Heart left ventricle (tissue), 16 donors: ENCODE results near the gene SEMA6A. TPM values are rescaled to one million over a fixed set of nuclear protein-coding genes. Genes with fewer than 3 reads are reported as not detected.

Experiments
- ATAC-seq, 4 donors: fragments of 200-7000 bp; cut with Tn5 transposase; one replicate each; pipeline ENCODE4 v1.9.1; 2020 to 2022; ENCODE audit warnings: moderate library complexity in 4 of 4, mild to moderate bottlenecking in 3 of 4, moderate number of reproducible peaks in 1 of 4
- DNase-seq, 5 donors: peaks; one replicate each; pipeline ENCODE4 v3.0.0-alpha.2; 2020
- H3K27ac ChIP-seq, 12 donors: fragments of 200-600 bp; sonication (generic) in 4 of 12; one replicate each; pipeline versions ENCODE4 v1.5.0 to v1.8.0; 2016 to 2022; ENCODE audit warnings: mild to moderate bottlenecking in 2 of 12
- H3K27me3 ChIP-seq, 9 donors: fragments of 200-600 bp; sonication (generic) in 2 of 9; one replicate each; pipeline versions ENCODE4 v1.5.1 to v1.8.0; 2016 to 2022; ENCODE audit warnings: mild to moderate bottlenecking in 3 of 9
- H3K36me3 ChIP-seq, 9 donors: fragments of 200-600 bp; sonication (generic) in 2 of 9; one replicate each; pipeline versions ENCODE4 v1.5.0 to v1.8.0; 2018 to 2022; ENCODE audit warnings: mild to moderate bottlenecking in 2 of 9
- H3K4me1 ChIP-seq, 12 donors: fragments of 200-600 bp; sonication (generic) in 4 of 12; one replicate each; pipeline versions ENCODE4 v1.5.0 to v1.8.0; 2016 to 2022; ENCODE audit warnings: mild to moderate bottlenecking in 3 of 12
- H3K4me3 ChIP-seq, 12 donors: fragments of 200-600 bp; sonication (generic) in 4 of 12; one replicate each; pipeline versions ENCODE4 v1.5.0 to v1.8.0; 2017 to 2022; ENCODE audit warnings: mild to moderate bottlenecking in 9 of 12, moderate library complexity in 4 of 12
- H3K9me3 ChIP-seq, 12 donors: fragments of 200-600 bp; sonication (generic) in 4 of 12; one replicate each; pipeline versions ENCODE4 v1.5.0 to v1.8.0; 2016 to 2022; ENCODE audit warnings: mild to moderate bottlenecking in 1 of 12
- CTCF ChIP-seq, 12 donors: fragments of 200-600 bp; sonication (generic) in 4 of 12; IDR thresholded peaks; one replicate each; pipeline versions ENCODE4 v1.5.0 to v1.8.0; 2018 to 2022; ENCODE audit warnings: antibody characterized with exemption in 12 of 12, mild to moderate bottlenecking in 5 of 12
- POLR2A ChIP-seq, 2 donors: fragments of 450-650 bp; IDR thresholded peaks; one replicate each; pipeline ENCODE4 v1.6.1; 2017; ENCODE audit warnings: antibody characterized with exemption in 2 of 2, mild to moderate bottlenecking in 2 of 2, moderate library complexity in 2 of 2
- WGBS, 4 donors: extraction: QIAGEN DNeasy Blood & Tissue Kit in 2 of 4; methylation state at CpG; one replicate each; pipeline versions ENCODE4 v1.1.5 to v1.1.7; 2013 to 2018; 5-methylcytosine and 5-hydroxymethylcytosine counted together
- intact Hi-C, 10 donors: fragments of 100-400 bp; cut with DNase I; formaldehyde crosslinking; loops; one replicate each; pipeline versions ENCODE4 v1.11.1 to v1.14.2; 2022
- polyA plus RNA-seq, 2 donors: library from polyadenylated mRNA; stranded (reverse); fragments of 200-250 nt; gene quantifications; one replicate each; pipeline ENCODE4 v1.2.3, GENCODE V29; 2013
- total RNA-seq, 9 donors: library from RNA; depleted of rRNA in 2 of 9; stranded (reverse); fragments of >200 nt in 2 of 9; fragmentation: NEBNext Ultra II Directional in 3 of 9; extraction: Animal tissue kit (Norgen Biotek cat#: 25700) in 3 of 9; gene quantifications; one replicate each; pipeline versions ENCODE4 v1.1.0 to v1.2.4, GENCODE V29; 2016 to 2023
- donor health status: ischemic (EF 13 %, LVEDD 7.1; RV severe dilation, severe dysfunction).
- donor health status: healthy with polysubstance abuse.
- donor health status: DM: no; HTN: yes; CAD: no.
- donor health status: DM: no; HTN: no; CAD: no.
- donor health status: ischemic (EF 25% LVEDD 6.9; RV normal size, moderate dysfunction).
- donor health status: ischemic (EF 25% LVEDD 5.7; RV mildly dilated, moderate dysfunction).
- donor health status: healthy.
- donor health status: DM: yes; HTN: yes; CAD: no.
- donor health status: ischemic (EF 35%, LVEDD 5.7; RV mildly dilated, moderate dysfunction).
- donor health status: nonischemic (EF 11% LVEDD 7.7; RV severe dilation, severe dysfunction).
- donor health status: DM: yes; HTN: yes; CAD: no.
- donor health status: PGD.
- donor health status: ischemic (EF 29% LVEDD 5.4; RV normal size, mild dysfunction).
- donor health status: nonischemic (EF 23%, LVEDD 6.1; RV moderate dilation, normal function).

Gene SEMA6A
- total and polyA plus RNA-seq, 11 donors: 2.2 to 12.7 (median 6.3) TPM

DNA sequence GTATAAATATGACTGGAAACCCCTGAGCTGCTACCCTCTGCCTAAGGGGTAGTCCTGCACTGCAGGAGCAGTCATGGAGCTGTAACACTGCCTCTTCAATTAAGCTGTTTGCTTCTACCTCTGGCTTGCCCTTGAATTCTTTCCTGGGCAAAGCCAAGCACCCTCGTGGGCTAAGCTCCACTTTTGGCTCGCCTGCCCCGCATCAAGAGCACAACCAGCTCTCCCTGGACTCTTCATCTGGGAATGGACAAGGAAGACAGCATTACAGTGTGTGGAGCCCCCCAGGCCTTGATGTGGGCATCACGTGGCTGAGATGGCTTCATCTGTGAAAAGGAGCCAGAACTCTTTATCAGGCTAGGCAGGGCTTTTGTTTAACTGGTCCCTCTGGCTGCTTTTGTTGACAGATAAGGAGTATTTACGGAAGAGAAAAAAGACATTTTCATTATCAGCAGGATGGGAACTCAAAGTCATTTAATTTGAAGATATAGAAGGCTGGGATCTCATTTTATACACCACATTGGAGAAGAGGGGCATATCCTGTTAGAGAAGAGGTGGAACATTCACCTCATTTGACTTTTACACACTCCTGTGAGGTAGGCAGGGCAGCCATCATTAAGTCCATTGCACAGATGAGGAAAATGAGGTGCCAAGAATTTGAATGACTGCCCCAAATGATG, 137.8 kb downstream of the SEMA6A start:
- H3K27ac ChIP-seq: no peak overlapping the region

DNA sequence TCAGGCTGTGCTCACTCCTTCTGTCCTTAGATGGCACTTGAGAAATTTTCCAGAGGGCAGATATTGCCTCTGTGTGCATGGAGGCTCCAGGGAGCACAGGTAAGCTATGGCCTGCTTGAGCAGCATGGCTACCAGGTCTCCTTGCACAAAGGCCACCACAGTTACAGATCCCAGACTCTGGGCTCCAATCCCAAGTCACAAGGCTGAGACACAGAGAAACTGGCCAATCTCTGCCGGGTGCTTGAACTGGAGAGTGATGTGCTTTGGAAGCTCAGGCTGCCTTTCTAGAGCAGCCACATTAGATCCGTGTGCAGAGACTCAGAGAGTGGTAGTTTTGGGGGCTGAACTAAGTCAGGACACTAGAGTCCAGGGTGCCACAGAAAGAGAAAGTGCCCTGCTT, 145.7 kb downstream of the SEMA6A start:
- peaks cover 0 to 5% (median 0%) of the 10 kb centered on the region in 12 donors for H3K4me1 ChIP-seq
- H3K9me3 ChIP-seq: no peaks in the 10 kb centered on the region
- no peak for DNase-seq
- TF ChIP-seq CTCF (IDR thresholded peaks at IDR 0.05) (no peak), POLR2A (IDR thresholded peaks at IDR 0.05) (no peak)
- no peak overlapping the region for H3K4me3 ChIP-seq
- ATAC-seq: peak in 1 of 4 donors; percentile 30
- peaks cover 0 to 3% (median 0%) of the 10 kb centered on the region in 9 donors for H3K36me3 ChIP-seq
- intact Hi-C loops: no loop called here
- no peak overlapping the region for H3K27ac ChIP-seq
- WGBS, 4 donors: 50 to 86% (median 58%) methylated on average over 2 of the region's 2 CpGs
- no peaks in the 10 kb centered on the region for H3K27me3 ChIP-seq

More for the DNA sequence above, 137.8 kb downstream of the SEMA6A start:
- intact Hi-C loops: loop anchor here in 1 of 10 donors (5.0 kb wide), 2 partner anchors 40 to 65 kb away; no protein-coding TSS in a partner anchor
- peaks cover 0 to 35% (median 7%) of the 10 kb centered on the region in 12 donors for H3K4me1 ChIP-seq
- no peaks in the 10 kb centered on the region for H3K9me3 ChIP-seq
- TF ChIP-seq CTCF (IDR thresholded peaks at IDR 0.05) (no peak), POLR2A (IDR thresholded peaks at IDR 0.05) (no peak)
- H3K4me3 ChIP-seq: no peak overlapping the region
- 19 to 58% (median 53%) methylated on average over 5 of the region's 5 CpGs for WGBS, 4 donors
- H3K36me3 ChIP-seq: no peaks in the 10 kb centered on the region
- DNase-seq (no peak), ATAC-seq (peak in 3 of 4 donors; percentile 16 to 49 (median 39))
- no peaks in the 10 kb centered on the region for H3K27me3 ChIP-seq

DNA sequence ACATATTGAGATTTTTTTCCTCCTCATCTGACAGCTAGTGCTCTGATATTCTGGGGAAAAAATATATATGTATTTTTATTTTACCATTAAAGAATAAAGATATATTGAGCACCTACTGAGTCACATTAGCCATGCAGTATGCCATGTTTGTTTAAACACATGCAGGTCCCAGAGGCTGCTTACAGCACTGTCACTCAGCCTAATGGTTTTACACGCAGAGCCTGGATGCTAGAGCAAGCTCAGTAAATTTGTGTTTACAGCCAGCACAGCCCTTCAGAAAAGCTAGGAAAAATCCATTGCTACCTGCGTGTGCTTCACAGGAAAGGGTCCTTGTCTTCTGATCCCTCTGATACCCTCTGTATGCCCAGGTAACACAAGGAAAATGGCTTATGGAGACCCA, 146.2 kb downstream of the SEMA6A start:
- WGBS, 4 donors: 82 to 96% (median 92%) methylated on average over 2 of the region's 2 CpGs
- TF ChIP-seq CTCF (IDR thresholded peaks at IDR 0.05) (no peak), POLR2A (IDR thresholded peaks at IDR 0.05) (no peak)
- no peak overlapping the region for H3K27ac ChIP-seq
- no peaks in the 10 kb centered on the region for H3K9me3 ChIP-seq
- H3K36me3 ChIP-seq: peaks cover 0 to 4% (median 0%) of the 10 kb centered on the region in 9 donors
- H3K27me3 ChIP-seq: no peaks in the 10 kb centered on the region
- no peak overlapping the region for H3K4me3 ChIP-seq
- no peak for DNase-seq
- intact Hi-C loops: no loop called here
- peaks cover 0 to 5% (median 0%) of the 10 kb centered on the region in 12 donors for H3K4me1 ChIP-seq
- no peak for ATAC-seq

GRCh38 chr5:116424951-116425350, 149.7 kb downstream of the SEMA6A start:
- DNase-seq: no peak
- TF ChIP-seq CTCF (IDR thresholded peaks at IDR 0.05): no peak
- TF ChIP-seq POLR2A (IDR thresholded peaks at IDR 0.05): no peak
- no peak for ATAC-seq
- 84 to 91% (median 88%) methylated on average over 2 of the region's 2 CpGs for WGBS, 4 donors
- intact Hi-C loops: no loop called here
- Histone ChIP-seq H3K36me3 (peaks cover 0 to 4% (median 0%) of the 10 kb centered on the region in 9 donors), H3K9me3 (no peaks in the 10 kb centered on the region), H3K27ac (no peak overlapping the region), H3K27me3 (no peaks in the 10 kb centered on the region), H3K4me1 (peaks cover 0 to 17% (median 2%) of the 10 kb centered on the region in 12 donors), H3K4me3 (no peak overlapping the region)
